Activated CD8-positive, alpha-beta T cell treated with anti-CD3 and anti-CD28 coated beads for 36 hours (primary cell): Measurements from ENCODE around the gene SLC24A5. TPM values are rescaled to one million over a fixed set of nuclear protein-coding genes. Genes with fewer than 3 reads are reported as not detected.

ENCODE experiments used
- ATAC-seq: fragments of 200-7000 bp; cut with Tn5 transposase; one replicate; pipeline ENCODE4 v1.10.0; 2021; ENCODE audit warnings: mild to moderate bottlenecking, moderate library complexity
- CTCF ChIA-PET: fragments of 350-600 bp; sonication (Branson Sonifier 250); formaldehyde crosslinking; loops from one replicate; lab custom pipeline; 2021; ENCODE audit warnings: antibody characterized with exemption; lab: Charles Lee
- POLR2A ChIA-PET: fragments of 350-600 bp; sonication (Branson Sonifier 250); formaldehyde crosslinking; loops from one replicate; lab custom pipeline; 2021; ENCODE audit warnings: antibody characterized with exemption; lab: Charles Lee
- DNase-seq: peaks from one replicate; pipeline ENCODE4 v3.0.0-alpha.2; 2020
- H3K27ac Mint-ChIP-seq: one replicate; pipeline ENCODE4 v1.8.0; 2021; ENCODE audit warnings: mild to moderate bottlenecking, mixed read lengths
- H3K27me3 Mint-ChIP-seq: one replicate; pipeline ENCODE4 v1.8.0; 2021; ENCODE audit warnings: mixed read lengths
- H3K36me3 Mint-ChIP-seq: one replicate; pipeline ENCODE4 v1.8.0; 2021; ENCODE audit warnings: low read depth, mixed read lengths
- H3K4me1 Mint-ChIP-seq: one replicate; pipeline ENCODE4 v1.8.0; 2021; ENCODE audit warnings: low read depth, mixed read lengths
- H3K4me3 Mint-ChIP-seq: one replicate; pipeline ENCODE4 v1.8.0; 2021; ENCODE audit warnings: mild to moderate bottlenecking, moderate library complexity, mixed read lengths
- H3K9me3 Mint-ChIP-seq: one replicate; pipeline ENCODE4 v1.8.0; 2021; ENCODE audit warnings: mixed read lengths
- CTCF ChIP-seq: fragments of 200-600 bp; IDR thresholded peaks from one replicate; pipeline ENCODE4 v1.8.0; 2022; ENCODE audit warnings: antibody characterized with exemption, mild to moderate bottlenecking
- intact Hi-C: fragments of 100-400 bp; cut with micrococcal nuclease; formaldehyde crosslinking; loops from one replicate; pipeline ENCODE4 v1.10.0; 2022
- total RNA-seq, 2 experiments: library from RNA; stranded (reverse); gene quantifications; one replicate each; pipeline ENCODE4 v1.2.3, GENCODE V29; 2021

Gene SLC24A5
- total RNA-seq, 2 experiments from 2014 or later = not detected

- Mint-ChIP-seq H3K9me3 (no peaks in the 10 kb centered on the region), H3K27me3 (peaks cover 12% of the 10 kb centered on the region), H3K4me1 (no peaks in the 10 kb centered on the region), H3K36me3 (no peaks in the 10 kb centered on the region), H3K4me3 (no peak overlapping the region), H3K27ac (no peak overlapping the region)
- TF ChIP-seq CTCF = no peak
- DNase-seq (no peak), ATAC-seq (no peak)
- intact Hi-C loops = loop anchor here (10.0 kb wide), 1 partner anchor 149 kb away; no protein-coding TSS in a partner anchor
- CTCF ChIA-PET = no interaction called here
- POLR2A ChIA-PET = no interaction called here
These were observed 14.9 kb upstream of the SLC24A5 start for GRCh38 chr15:48105936-48106335.

GRCh38 chr15:48109212-48109611 is 11.6 kb upstream of the SLC24A5 start:
- peaks cover 13% of the 10 kb centered on the region for H3K27me3 Mint-ChIP-seq
- no peak overlapping the region for H3K4me3 Mint-ChIP-seq
- no peak overlapping the region for H3K27ac Mint-ChIP-seq
- no peaks in the 10 kb centered on the region for H3K4me1 Mint-ChIP-seq
- no peak for TF ChIP-seq CTCF
- DNase-seq = no peak
- ChIA-PET POLR2A (no interaction called here), CTCF (no interaction called here)
- no peaks in the 10 kb centered on the region for H3K36me3 Mint-ChIP-seq
- no peaks in the 10 kb centered on the region for H3K9me3 Mint-ChIP-seq
- intact Hi-C loops = loop anchor here (10.0 kb wide), 1 partner anchor 146 kb away; no protein-coding TSS in a partner anchor
- ATAC-seq = no peak

- H3K4me3 Mint-ChIP-seq = no peak overlapping the region
- H3K4me1 Mint-ChIP-seq = no peaks in the 10 kb centered on the region
- H3K36me3 Mint-ChIP-seq = no peaks in the 10 kb centered on the region
- CTCF ChIA-PET = no interaction called here
- intact Hi-C loops = loop anchor here (10.0 kb wide), 1 partner anchor 145 kb away; no protein-coding TSS in a partner anchor
- H3K9me3 Mint-ChIP-seq = no peaks in the 10 kb centered on the region
- ATAC-seq (no peak), DNase-seq (no peak)
- TF ChIP-seq CTCF = no peak
- no peak overlapping the region for H3K27ac Mint-ChIP-seq
- H3K27me3 Mint-ChIP-seq = peaks cover 17% of the 10 kb centered on the region
- POLR2A ChIA-PET = no interaction called here
These were observed 10.8 kb upstream of the SLC24A5 start for GRCh38 chr15:48109856-48110531.

- POLR2A ChIA-PET = no interaction called here
- ATAC-seq (no peak), DNase-seq (peak; percentile 8)
- H3K36me3 Mint-ChIP-seq = no peaks in the 10 kb centered on the region
- CTCF ChIA-PET = interaction anchor here (1.2 to 1.5 kb wide), 3 partner anchors 167 to 173 kb away, joined by 3 read pairs; no protein-coding TSS in a partner anchor
- H3K27me3 Mint-ChIP-seq = peaks cover 15% of the 10 kb centered on the region
- no peaks in the 10 kb centered on the region for H3K9me3 Mint-ChIP-seq
- no peak for TF ChIP-seq CTCF
- H3K4me3 Mint-ChIP-seq = no peak overlapping the region
- no peak overlapping the region for H3K27ac Mint-ChIP-seq
- intact Hi-C loops = no loop called here
- no peaks in the 10 kb centered on the region for H3K4me1 Mint-ChIP-seq
These were observed 8.5 kb upstream of the SLC24A5 start for GRCh38 chr15:48112242-48112641.

- ChIA-PET CTCF (interaction anchor here (1.3 kb wide), 1 partner anchor 11 kb away, joined by 3 read pairs; no protein-coding TSS in a partner anchor), POLR2A (interaction anchor here (0.6 kb wide), 1 partner anchor 248 kb away, joined by 3 read pairs; no protein-coding TSS in a partner anchor)
- Mint-ChIP-seq H3K27ac (no peak overlapping the region), H3K9me3 (no peaks in the 10 kb centered on the region), H3K27me3 (peaks cover 10% of the 10 kb centered on the region), H3K4me1 (no peaks in the 10 kb centered on the region), H3K4me3 (no peak overlapping the region), H3K36me3 (no peaks in the 10 kb centered on the region)
- ATAC-seq (no peak), DNase-seq (no peak)
- TF ChIP-seq CTCF = no peak
- intact Hi-C loops = no loop called here
These were observed 1.5 kb upstream of the SLC24A5 start for GRCh38 chr15:48119277-48119676.
